Retinal pigment epithelial cell (primary cell): ENCODE results near the gene PWWP2A.

ENCODE experiments used
- DNase-seq: peaks from one replicate; pipeline ENCODE4 v3.0.0-alpha.2; 2010; ENCODE audit warnings: low read depth
- H3K4me3 ChIP-seq: 2 replicates; pipeline ENCODE4 v1.5.1; 2011; ENCODE audit warnings: mild to moderate bottlenecking, low read length, control low read depth, moderate library complexity
- TF ChIP-seq, protein P1 (sequence below): conservative IDR thresholded peaks from 2 replicates; pipeline ENCODE4 v1.5.1; 2011; ENCODE audit warnings: low read depth, low read length, control low read depth, inconsistent platforms

Gene PWWP2A

DNA sequence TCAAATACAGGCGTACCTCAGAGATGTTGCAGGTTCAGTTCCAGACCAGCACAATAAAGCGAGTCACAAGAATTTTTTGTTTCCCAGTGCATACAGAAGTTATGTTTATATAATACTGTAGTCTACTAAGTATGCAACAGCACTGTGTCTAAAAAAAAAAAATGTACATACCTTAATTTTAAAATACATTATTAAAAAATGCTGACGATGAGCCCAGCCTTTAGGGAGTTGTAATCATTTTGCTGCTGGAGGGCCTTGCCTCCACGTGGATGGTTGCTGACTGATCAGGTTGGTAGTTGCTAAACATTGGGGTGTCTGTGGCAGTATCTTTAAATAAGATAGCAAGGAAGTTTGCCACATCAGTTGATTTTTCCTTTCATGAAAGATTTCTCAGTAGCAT is 62.0 kb downstream of the PWWP2A start:
- DNase-seq: no peak
- H3K4me3 ChIP-seq: no peak overlapping the region
- TF ChIP-seq, protein P1, sequence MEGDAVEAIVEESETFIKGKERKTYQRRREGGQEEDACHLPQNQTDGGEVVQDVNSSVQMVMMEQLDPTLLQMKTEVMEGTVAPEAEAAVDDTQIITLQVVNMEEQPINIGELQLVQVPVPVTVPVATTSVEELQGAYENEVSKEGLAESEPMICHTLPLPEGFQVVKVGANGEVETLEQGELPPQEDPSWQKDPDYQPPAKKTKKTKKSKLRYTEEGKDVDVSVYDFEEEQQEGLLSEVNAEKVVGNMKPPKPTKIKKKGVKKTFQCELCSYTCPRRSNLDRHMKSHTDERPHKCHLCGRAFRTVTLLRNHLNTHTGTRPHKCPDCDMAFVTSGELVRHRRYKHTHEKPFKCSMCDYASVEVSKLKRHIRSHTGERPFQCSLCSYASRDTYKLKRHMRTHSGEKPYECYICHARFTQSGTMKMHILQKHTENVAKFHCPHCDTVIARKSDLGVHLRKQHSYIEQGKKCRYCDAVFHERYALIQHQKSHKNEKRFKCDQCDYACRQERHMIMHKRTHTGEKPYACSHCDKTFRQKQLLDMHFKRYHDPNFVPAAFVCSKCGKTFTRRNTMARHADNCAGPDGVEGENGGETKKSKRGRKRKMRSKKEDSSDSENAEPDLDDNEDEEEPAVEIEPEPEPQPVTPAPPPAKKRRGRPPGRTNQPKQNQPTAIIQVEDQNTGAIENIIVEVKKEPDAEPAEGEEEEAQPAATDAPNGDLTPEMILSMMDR: no peak

DNA sequence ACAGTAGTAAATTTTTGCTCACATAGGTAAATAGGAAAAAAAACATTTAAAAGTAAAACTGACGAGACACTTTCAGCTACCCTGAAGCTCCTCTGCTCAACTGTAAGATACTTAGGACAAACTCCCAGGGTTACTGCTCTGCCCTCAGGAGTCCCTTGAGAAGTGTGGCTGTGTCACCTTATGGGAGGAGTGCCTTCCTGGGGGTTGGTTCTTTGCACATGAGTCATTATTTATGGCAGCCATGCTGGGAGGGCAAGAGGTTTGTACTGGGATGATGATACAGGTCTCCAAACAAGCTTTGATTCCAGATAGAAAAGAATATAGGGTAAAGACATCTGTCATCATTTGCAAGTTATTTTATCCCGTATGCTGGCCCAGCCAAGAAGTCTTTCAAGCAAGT is 64.4 kb downstream of the PWWP2A start:
- TF ChIP-seq, protein P1: no peak
- no peak overlapping the region for H3K4me3 ChIP-seq
- no peak for DNase-seq

DNA sequence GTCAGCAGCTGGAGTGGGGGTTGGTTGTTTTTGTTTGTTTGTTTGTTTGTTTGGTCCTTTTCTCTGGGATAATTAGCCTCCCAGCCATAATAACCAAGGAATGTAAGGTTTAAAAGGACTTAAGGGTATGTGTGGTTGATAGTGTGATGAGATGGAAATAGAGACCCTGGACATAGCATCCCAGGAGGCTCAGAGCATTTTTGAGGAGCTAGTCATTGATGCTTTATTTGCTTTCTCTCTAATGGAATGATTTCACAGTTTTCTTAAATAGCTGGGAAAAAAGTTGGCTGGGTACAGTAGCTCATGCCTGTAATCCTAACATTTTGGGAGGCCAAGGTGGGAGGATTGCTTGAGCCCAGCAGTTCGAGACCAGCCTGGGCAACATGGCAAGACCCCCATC is 65.2 kb downstream of the PWWP2A start:
- TF ChIP-seq, protein P1: no peak
- no peak for DNase-seq
- no peak overlapping the region for H3K4me3 ChIP-seq

DNA sequence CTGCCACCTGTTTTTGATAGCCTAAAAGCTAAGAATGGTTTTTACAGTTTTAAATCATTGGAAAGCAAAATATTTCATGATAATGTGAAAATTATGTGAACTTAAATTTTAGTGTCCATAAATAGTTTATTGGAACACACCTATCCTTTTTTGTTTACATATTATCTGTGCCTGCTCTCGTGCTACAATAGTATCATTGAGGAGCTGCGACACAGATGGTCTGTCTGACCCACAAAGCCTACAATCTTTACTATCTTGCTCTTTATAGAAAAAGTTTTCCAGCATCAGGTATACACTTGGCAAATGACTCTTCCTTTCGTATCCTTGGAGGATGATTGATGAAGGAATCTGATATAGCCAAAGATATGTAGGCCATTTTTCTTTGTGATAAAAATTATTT is 70.2 kb downstream of the PWWP2A start:
- no peak overlapping the region for H3K4me3 ChIP-seq
- no peak for DNase-seq
- TF ChIP-seq, protein P1: no peak

DNA sequence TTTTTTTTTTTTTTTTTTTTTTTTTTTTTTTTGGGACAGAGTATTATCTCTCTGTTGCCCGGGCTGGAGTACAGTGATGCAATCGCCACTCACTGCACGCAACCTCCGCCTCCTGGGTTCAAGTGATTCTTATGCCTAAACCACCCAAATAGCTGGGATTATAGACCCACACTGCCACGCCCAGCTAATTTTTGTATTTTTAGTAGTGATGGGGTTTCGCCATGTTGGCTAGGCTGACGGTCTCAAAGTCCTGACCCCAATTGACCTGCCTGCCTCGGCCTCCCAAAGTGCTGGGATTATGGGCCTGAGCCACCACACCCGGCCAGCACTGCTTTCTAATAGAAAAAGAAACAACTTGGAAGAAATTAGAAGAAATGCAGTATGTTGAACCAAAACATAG is 71.1 kb downstream of the PWWP2A start:
- no peak overlapping the region for H3K4me3 ChIP-seq
- TF ChIP-seq, protein P1: no peak
- no peak for DNase-seq

DNA sequence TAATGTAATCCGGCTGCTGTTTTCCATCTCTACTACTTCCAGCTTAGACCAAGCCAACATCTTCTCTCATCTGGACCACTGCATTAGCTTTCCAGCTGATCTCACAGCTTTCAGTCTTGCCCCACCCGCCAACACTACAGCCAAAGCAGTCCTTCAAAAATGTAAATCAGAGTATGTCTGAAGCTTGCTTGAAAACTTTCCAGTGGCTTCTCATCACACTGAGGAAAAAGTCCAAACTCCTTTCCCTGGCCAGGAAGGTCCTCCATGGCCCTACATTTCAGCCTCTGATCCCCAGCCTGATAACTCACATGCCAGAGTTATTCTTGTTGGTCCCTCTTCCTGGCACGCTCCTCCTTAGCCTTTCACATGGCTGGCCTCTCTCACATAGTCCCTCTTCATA is 71.8 kb downstream of the PWWP2A start:
- TF ChIP-seq, protein P1: no peak
- no peak overlapping the region for H3K4me3 ChIP-seq
- no peak for DNase-seq

DNA sequence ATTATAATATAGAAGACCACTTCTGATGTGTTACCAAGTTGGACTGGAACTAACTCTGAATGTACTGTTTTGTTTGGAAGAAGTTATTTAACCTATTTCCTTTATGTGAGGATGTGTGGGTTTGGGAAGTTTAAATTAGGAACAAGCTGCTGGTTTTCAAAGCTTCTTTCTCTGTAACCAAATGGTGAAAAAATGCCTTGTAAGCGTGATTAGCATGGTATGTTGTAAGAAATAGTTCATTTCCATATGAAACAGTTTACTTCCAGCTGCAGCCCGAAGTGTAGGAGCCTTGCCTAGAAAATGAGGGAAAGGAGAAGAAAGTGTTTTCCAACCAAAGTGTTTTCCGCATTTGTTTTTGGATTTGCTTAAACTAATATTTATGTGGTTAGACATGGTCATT is 74.3 kb downstream of the PWWP2A start:
- H3K4me3 ChIP-seq: no peak overlapping the region
- TF ChIP-seq, protein P1: no peak
- DNase-seq: no peak
